HEK293 (cell line): ENCODE results near the gene FAM177B.

Experiments
- CTCF ChIP-seq: fragments of 450-650 bp; formaldehyde crosslinking; IDR thresholded peaks from 2 replicates; pipeline ENCODE4 v1.5.1; 2016; ENCODE audit warnings: missing biosample characterization, missing genetic modification characterization
- OVOL3 ChIP-seq: fragments of 450-650 bp; formaldehyde crosslinking; IDR thresholded peaks from 2 replicates; pipeline ENCODE4 v1.5.1; 2016; ENCODE audit warnings: missing biosample characterization, missing genetic modification characterization
- PRDM10 ChIP-seq: fragments of 450-650 bp; formaldehyde crosslinking; IDR thresholded peaks from 2 replicates; pipeline ENCODE4 v1.5.1; 2016; ENCODE audit warnings: missing biosample characterization, missing genetic modification characterization
- SP2 ChIP-seq: fragments of 450-650 bp; formaldehyde crosslinking; IDR thresholded peaks from 2 replicates; pipeline ENCODE4 v1.5.1; 2016; ENCODE audit warnings: missing biosample characterization, missing genetic modification characterization
- ZBTB21 ChIP-seq: fragments of 450-650 bp; formaldehyde crosslinking; IDR thresholded peaks from 2 replicates; pipeline ENCODE4 v1.5.1; 2017; ENCODE audit warnings: missing biosample characterization, missing genetic modification characterization
- ZNF155 ChIP-seq: fragments of 450-650 bp; formaldehyde crosslinking; IDR thresholded peaks from 2 replicates; pipeline ENCODE4 v1.5.1; 2016; ENCODE audit warnings: missing biosample characterization, missing genetic modification characterization
- ZNF157 ChIP-seq: fragments of 450-650 bp; formaldehyde crosslinking; IDR thresholded peaks from 2 replicates; pipeline ENCODE4 v1.5.1; 2016; ENCODE audit warnings: missing biosample characterization, missing genetic modification characterization
- ZNF174 ChIP-seq: fragments of 450-650 bp; formaldehyde crosslinking; IDR thresholded peaks from 2 replicates; pipeline ENCODE4 v1.5.0; 2017; ENCODE audit warnings: missing biosample characterization, mild to moderate bottlenecking, missing genetic modification characterization
- ZNF280D ChIP-seq: fragments of 450-650 bp; formaldehyde crosslinking; IDR thresholded peaks from 2 replicates; pipeline ENCODE4 v1.5.1; 2016; ENCODE audit warnings: missing biosample characterization, missing genetic modification characterization
- ZNF350 ChIP-seq: fragments of 450-650 bp; formaldehyde crosslinking; IDR thresholded peaks from 2 replicates; pipeline ENCODE4 v1.5.0; 2017; ENCODE audit warnings: missing biosample characterization, mild to moderate bottlenecking, missing genetic modification characterization
- ZNF416 ChIP-seq: fragments of 450-650 bp; formaldehyde crosslinking; IDR thresholded peaks from 2 replicates; pipeline ENCODE4 v1.5.1; 2016; ENCODE audit warnings: missing biosample characterization, missing genetic modification characterization
- ZNF529 ChIP-seq: fragments of 450-650 bp; formaldehyde crosslinking; IDR thresholded peaks from 2 replicates; pipeline ENCODE4 v1.5.1; 2017; ENCODE audit warnings: missing genetic modification characterization, missing biosample characterization; ENCODE audit not compliant: insufficient replicate concordance
- ZNF639 ChIP-seq: fragments of 450-650 bp; formaldehyde crosslinking; IDR thresholded peaks from 2 replicates; pipeline ENCODE4 v1.5.1; 2016; ENCODE audit warnings: missing biosample characterization, missing genetic modification characterization
- ZNF677 ChIP-seq: fragments of 450-650 bp; IDR thresholded peaks from 2 replicates; pipeline ENCODE4 v1.5.0; 2018; ENCODE audit warnings: missing biosample characterization, mild to moderate bottlenecking, missing genetic modification characterization, moderate library complexity

- TF ChIP-seq SP2 (tag by site-specific recombination) (no peak), ZNF350 (no peak), CTCF (tag by site-specific recombination) (no peak), ZBTB21 (tag by site-specific recombination) (no peak), ZNF416 (tag by site-specific recombination) (no peak), ZNF280D (no peak), ZNF677 (tag by site-specific recombination) (no peak), ZNF155 (tag by site-specific recombination) (no peak), ZNF157 (no peak), ZNF639 (tag by site-specific recombination) (no peak), ZNF174 (tag by site-specific recombination) (no peak), PRDM10 (no peak), ZNF529 (no peak), OVOL3 (tag by site-specific recombination) (no peak)
Observed at GRCh38 chr1:222716393-222716792, 20.6 kb upstream of the FAM177B start.
